ENCODE results near the gene RPL10. TPM values are rescaled to one million over a fixed set of nuclear protein-coding genes. Genes with fewer than 3 reads are reported as not detected.

The RPL10 gene
- total and polyA plus RNA-seq, 2 of the 8 experiments (the other 6 are each of a cell fraction or from before 2014, with no cell fraction given): 2,633 to 4,293 TPM

DNA sequence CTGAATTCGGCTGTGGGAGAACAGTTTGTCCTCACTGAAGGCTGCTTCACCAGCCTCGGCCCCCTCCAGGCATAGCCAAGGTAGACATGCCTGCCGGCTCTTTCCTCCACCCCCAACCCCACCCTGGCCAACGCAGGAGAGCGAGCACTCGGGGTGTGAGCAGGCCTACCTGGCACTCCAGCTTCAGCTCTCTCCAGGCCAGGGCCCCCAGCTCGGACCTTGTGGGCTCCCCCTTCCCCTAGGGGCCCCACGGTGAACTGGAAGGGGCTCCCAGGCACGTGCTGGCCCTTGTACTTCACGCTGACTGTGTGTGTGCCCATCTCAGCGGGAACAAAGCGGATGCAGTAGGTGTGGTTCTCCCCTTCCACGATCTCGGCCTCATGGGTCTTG, 46.2 kb upstream of the RPL10 start:
- no peak overlapping the region for H2AK5ac ChIP-seq (ENCODE audit: low read depth, low read length)
- no peak overlapping the region for H3K56ac ChIP-seq (replicated peaks; ENCODE audit: insufficient read length, low read depth, low read length)
- H4K20me1 ChIP-seq (replicated peaks in 1 of 2; ENCODE audit: control insufficient read depth in 1 of 2, insufficient read depth in 2 of 2, low read length in 2 of 2): peaks cover 0 to 26% of the 10 kb centered on the region in 2 experiments
- H3K4me3 ChIP-seq (ENCODE audit: extremely low read depth in 1 of 4, insufficient read depth in 2 of 4, low read depth in 3 of 4, low read length in 4 of 4): no peak overlapping the region
- H3K79me2 ChIP-seq (ENCODE audit: control insufficient read depth in 1 of 2, insufficient read depth in 2 of 2, low read length in 2 of 2): no peaks in the 10 kb centered on the region
- FAIRE-seq (no peak), DNase-seq (ENCODE audit: low read depth in 1 of 2, low spot score in 2 of 2) (no peak)
- H2BK15ac ChIP-seq (ENCODE audit: low read length): no peak overlapping the region
- no peak overlapping the region for H4K8ac ChIP-seq (ENCODE audit: extremely low read depth, insufficient read depth, low read length)
- ChIA-PET POLR2A (ENCODE audit: partially characterized antibody) (interaction anchor here (5.7 to 15.6 kb wide), 2 partner anchors 14 to 47 kb away, joined by 36 to 348 read pairs; partner anchors contain the start of gene RPL10), CTCF (ENCODE audit: partially characterized antibody) (no interaction called here)
- no peak overlapping the region for H3K4me2 ChIP-seq (ENCODE audit: insufficient read depth in 1 of 2, low read depth in 2 of 2, low read length in 2 of 2)
- no peak overlapping the region for H3K18ac ChIP-seq (ENCODE audit: extremely low read depth, low read length)
- no peak overlapping the region for H3K4ac ChIP-seq (replicated peaks; ENCODE audit: insufficient read length, low read depth, low read length)
- H2AFZ ChIP-seq (ENCODE audit: low read length): no peak overlapping the region
- no peak overlapping the region for H3K14ac ChIP-seq (ENCODE audit: insufficient read length)
- H2BK5ac ChIP-seq (ENCODE audit: low read depth, low read length): no peak overlapping the region
- H3K36me3 ChIP-seq (ENCODE audit: control insufficient read depth in 2 of 4, insufficient read depth in 4 of 4, low read length in 3 of 4): peaks cover 31 to 89% (median 70%) of the 10 kb centered on the region in 4 experiments
- H3K23ac ChIP-seq (ENCODE audit: insufficient read length): no peak overlapping the region
- H2BK12ac ChIP-seq (ENCODE audit: low read depth, low read length): no peak overlapping the region
- H3K9me3 ChIP-seq (ENCODE audit: insufficient read depth in 2 of 2, low read depth in 1 of 2, low read length in 1 of 2): no peaks in the 10 kb centered on the region
- no peaks in the 10 kb centered on the region for H3K27me3 ChIP-seq (replicated peaks in 1 of 4; ENCODE audit: control insufficient read depth in 3 of 4, extremely low read depth in 1 of 4, insufficient read depth in 3 of 4, low read length in 3 of 4)
- 87% methylated on average over 3 of the region's 14 CpGs; no CpG with 5 or more reads in 1 of the 2 experiments for WGBS, 2 experiments (ENCODE audit: extremely low coverage in 1 of 2, insufficient coverage in 1 of 2, insufficient read length in 1 of 2, insufficient replicate concordance in 2 of 2, low coverage in 1 of 2, low lambda C conversion rate in 2 of 2, missing lambda C conversion rate in 1 of 2)
- no peak overlapping the region for H4K91ac ChIP-seq (replicated peaks; ENCODE audit: insufficient read length, low read length)
- no peaks in the 10 kb centered on the region for H3K4me1 ChIP-seq (replicated peaks in 1 of 4; ENCODE audit: control insufficient read depth in 3 of 4, insufficient read depth in 4 of 4, low read length in 3 of 4)
- no peak overlapping the region for H2BK120ac ChIP-seq (replicated peaks; ENCODE audit: low read depth, low read length)
- H3K9ac ChIP-seq (replicated peaks in 1 of 4; ENCODE audit: extremely low read depth in 1 of 4, low read depth in 3 of 4, low read length in 3 of 4): no peak overlapping the region
- no peak overlapping the region for H2BK20ac ChIP-seq (ENCODE audit: low read length)
- H4K5ac ChIP-seq (ENCODE audit: insufficient read length, low read depth, low read length): no peak overlapping the region
- H3K79me1 ChIP-seq (ENCODE audit: low read depth, low read length): no peaks in the 10 kb centered on the region
- no peak overlapping the region for H3K27ac ChIP-seq (ENCODE audit: low read depth, low read length)
- H3K23me2 ChIP-seq (ENCODE audit: low read depth, low read length): no peaks in the 10 kb centered on the region
- TF ChIP-seq, protein P1, sequence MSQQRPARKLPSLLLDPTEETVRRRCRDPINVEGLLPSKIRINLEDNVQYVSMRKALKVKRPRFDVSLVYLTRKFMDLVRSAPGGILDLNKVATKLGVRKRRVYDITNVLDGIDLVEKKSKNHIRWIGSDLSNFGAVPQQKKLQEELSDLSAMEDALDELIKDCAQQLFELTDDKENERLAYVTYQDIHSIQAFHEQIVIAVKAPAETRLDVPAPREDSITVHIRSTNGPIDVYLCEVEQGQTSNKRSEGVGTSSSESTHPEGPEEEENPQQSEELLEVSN (IDR thresholded peaks at IDR 0.05): no peak
- TF ChIP-seq BCL11A (IDR thresholded peaks at IDR 0.05; ENCODE audit: low read depth in 2 of 2, low read length in 2 of 2): no peak
